Measurements from ENCODE around the gene PROSER2. TPM values are rescaled to one million over a fixed set of nuclear protein-coding genes. Genes with fewer than 3 reads are reported as not detected.

Gene PROSER2
- total RNA-seq, 2 donors from 2014 or later: 29.3 to 58.3 TPM

DNA sequence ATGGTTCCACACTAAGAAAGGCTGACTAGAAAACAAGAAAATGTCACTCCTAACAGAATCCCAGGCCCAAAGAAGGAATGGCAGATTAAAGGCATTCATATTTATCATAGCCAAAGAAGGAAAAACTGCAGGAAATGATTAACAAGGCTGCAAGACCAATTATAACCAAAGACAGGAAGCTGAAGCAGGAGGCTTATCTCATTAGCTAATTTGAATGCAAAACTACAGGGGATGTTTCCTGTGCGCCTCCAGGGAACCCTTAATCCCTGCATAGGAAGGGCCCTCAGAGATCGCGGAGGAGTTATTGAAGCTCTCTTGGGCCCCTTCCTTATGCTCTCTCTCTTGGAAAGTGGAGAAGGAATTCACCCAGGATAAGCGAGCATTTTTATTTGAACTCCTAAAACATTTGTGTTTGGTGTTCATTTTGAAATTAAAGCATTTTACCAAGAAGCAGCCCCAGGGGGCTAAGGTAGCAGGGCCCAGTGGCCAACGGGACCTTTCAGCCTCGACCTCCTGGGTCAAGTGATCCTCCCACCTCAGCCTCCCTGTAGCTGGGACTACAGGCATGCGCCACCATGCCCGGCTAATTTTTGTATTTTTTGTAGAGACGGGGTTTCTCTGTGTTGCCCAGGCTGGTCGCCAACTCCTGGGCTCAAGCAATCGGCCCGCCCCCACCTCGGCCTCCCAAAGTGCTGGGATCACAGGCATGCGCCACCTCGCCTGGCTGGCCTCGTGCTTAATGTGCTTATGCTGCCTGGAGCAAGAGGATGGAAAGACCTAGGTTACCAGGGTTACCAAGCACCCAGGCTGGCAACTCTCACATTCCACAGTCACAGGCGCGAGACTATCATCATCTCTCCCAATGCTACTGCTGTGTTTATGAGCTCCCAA is 24.1 kb upstream of the PROSER2 start:
- intact Hi-C loops (cut with DNase I): no loop called here
- Histone ChIP-seq H3K27me3 (no peaks in the 10 kb centered on the region), H3K27ac (peak overlapping the region in 1 of 4 donors; percentile 3), H3K4me1 (no peaks in the 10 kb centered on the region), H3K36me3 (replicated peaks in 1 of 2; ENCODE audit: insufficient read depth in 1 of 2, low read depth in 2 of 2) (no peaks in the 10 kb centered on the region), H3K9me3 (no peaks in the 10 kb centered on the region), H3K4me3 (no peak overlapping the region)
- WGBS, 2 donors: 77 to 82% methylated on average over 10 to 17 of the region's 18 CpGs
- DNase-seq: no peak
- ATAC-seq: no peak
- no peak for TF ChIP-seq POLR2A (IDR thresholded peaks at IDR 0.05)
- TF ChIP-seq, protein P1, sequence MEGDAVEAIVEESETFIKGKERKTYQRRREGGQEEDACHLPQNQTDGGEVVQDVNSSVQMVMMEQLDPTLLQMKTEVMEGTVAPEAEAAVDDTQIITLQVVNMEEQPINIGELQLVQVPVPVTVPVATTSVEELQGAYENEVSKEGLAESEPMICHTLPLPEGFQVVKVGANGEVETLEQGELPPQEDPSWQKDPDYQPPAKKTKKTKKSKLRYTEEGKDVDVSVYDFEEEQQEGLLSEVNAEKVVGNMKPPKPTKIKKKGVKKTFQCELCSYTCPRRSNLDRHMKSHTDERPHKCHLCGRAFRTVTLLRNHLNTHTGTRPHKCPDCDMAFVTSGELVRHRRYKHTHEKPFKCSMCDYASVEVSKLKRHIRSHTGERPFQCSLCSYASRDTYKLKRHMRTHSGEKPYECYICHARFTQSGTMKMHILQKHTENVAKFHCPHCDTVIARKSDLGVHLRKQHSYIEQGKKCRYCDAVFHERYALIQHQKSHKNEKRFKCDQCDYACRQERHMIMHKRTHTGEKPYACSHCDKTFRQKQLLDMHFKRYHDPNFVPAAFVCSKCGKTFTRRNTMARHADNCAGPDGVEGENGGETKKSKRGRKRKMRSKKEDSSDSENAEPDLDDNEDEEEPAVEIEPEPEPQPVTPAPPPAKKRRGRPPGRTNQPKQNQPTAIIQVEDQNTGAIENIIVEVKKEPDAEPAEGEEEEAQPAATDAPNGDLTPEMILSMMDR (IDR thresholded peaks at IDR 0.05): no peak

DNA sequence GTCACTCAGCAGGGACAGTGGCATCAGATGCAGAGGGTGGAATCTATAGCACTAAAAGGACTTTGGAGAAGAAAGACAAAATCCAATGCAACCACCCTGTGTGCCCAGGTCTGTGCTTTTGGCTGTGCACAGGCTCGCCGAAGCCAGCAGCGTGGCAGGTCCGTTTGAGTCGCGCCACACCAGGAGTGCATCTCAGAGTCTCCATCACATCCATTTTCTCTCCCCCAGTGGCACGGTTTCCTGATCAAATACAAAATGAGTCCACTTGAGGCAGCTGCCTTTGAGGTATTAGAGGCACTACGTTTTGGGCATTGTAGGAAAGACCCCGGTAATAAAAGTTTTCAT is 23.4 kb upstream of the PROSER2 start:
- no peaks in the 10 kb centered on the region for H3K27me3 ChIP-seq
- no peaks in the 10 kb centered on the region for H3K4me1 ChIP-seq
- ATAC-seq (no peak), DNase-seq (no peak)
- no peak for TF ChIP-seq POLR2A (IDR thresholded peaks at IDR 0.05)
- TF ChIP-seq, protein P1 (IDR thresholded peaks at IDR 0.05): no peak
- no peaks in the 10 kb centered on the region for H3K9me3 ChIP-seq
- intact Hi-C loops (cut with DNase I): no loop called here
- H3K4me3 ChIP-seq: no peak overlapping the region
- H3K36me3 ChIP-seq (replicated peaks in 1 of 2; ENCODE audit: insufficient read depth in 1 of 2, low read depth in 2 of 2): no peaks in the 10 kb centered on the region
- WGBS, 2 donors: 82 to 88% methylated on average over 9 of the region's 9 CpGs
- H3K27ac ChIP-seq: no peak overlapping the region

DNA sequence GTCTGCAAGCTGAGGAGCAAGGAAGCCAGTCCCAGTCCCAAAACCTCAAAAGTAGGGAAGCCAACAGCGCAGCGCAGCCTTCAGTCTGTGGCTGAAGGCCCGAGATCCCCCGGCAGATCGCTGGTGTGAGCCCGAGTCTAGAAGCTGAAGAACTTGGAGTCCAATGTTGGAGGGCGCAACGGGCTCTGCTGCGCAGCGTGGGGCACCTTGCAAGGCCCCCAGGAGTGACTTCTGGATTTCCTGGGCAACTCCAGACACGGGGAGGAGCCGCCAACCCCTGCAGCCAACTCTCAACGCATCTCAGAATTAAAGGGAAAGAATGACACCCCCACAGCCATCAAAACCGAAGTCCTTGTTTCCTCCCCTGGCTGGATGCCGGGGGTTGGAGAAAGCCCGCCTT is 18.8 kb upstream of the PROSER2 start:
- WGBS, 2 donors: 71 to 86% methylated on average over 6 to 16 of the region's 16 CpGs
- Histone ChIP-seq H3K27ac (no peak overlapping the region), H3K9me3 (no peaks in the 10 kb centered on the region), H3K36me3 (replicated peaks in 1 of 2; ENCODE audit: insufficient read depth in 1 of 2, low read depth in 2 of 2) (no peaks in the 10 kb centered on the region), H3K4me1 (no peaks in the 10 kb centered on the region), H3K4me3 (no peak overlapping the region), H3K27me3 (no peaks in the 10 kb centered on the region)
- no peak for TF ChIP-seq POLR2A (IDR thresholded peaks at IDR 0.05)
- TF ChIP-seq, protein P1 (IDR thresholded peaks at IDR 0.05): no peak
- ATAC-seq (no peak), DNase-seq (no peak)
- intact Hi-C loops (cut with DNase I): no loop called here

DNA sequence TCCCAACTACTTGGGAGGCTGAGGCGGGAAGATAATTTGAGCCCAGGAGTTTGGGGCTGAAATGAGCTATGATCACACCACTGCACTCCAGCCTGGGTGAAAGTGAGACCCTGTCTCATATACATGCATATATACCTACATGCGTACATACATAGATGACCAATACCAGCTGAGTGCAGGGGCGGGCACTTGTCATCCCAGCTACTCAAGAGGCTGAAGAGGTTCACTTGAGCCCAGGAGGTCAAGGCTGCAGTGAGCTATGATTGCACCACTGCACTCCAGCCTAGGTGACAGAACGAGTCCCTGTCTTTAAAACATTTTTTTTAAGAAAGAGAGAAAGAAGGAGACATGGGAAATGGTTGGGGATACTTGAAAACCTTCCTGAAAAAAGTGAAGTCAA is 17.4 kb upstream of the PROSER2 start:
- intact Hi-C loops (cut with DNase I): no loop called here
- TF ChIP-seq, protein P1 (IDR thresholded peaks at IDR 0.05): no peak
- no peak for TF ChIP-seq POLR2A (IDR thresholded peaks at IDR 0.05)

DNA sequence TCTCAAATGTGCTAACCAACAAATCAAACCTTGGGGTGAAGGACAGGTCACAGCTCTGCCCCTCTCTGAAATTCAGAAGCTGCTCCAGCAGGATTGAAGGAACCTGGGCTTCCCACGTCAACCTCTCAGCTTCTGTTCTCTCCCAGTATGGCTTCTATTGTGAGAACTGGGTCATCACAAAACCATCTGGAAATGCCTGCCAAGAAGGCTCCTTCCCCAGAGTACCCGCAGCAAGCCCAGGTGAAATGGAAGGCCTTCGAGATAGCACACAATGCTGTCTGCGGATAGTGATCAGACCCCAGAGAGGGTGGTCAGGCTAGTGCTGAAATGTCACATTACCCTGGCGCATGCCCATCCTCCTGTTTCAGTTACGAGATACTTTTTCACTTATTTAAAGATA is 16.4 kb upstream of the PROSER2 start:
- DNase-seq: no peak
- no peaks in the 10 kb centered on the region for H3K27me3 ChIP-seq
- no peak for TF ChIP-seq POLR2A (IDR thresholded peaks at IDR 0.05)
- TF ChIP-seq, protein P1 (IDR thresholded peaks at IDR 0.05): no peak
- H3K4me3 ChIP-seq: no peak overlapping the region
- H3K27ac ChIP-seq: no peak overlapping the region
- no peaks in the 10 kb centered on the region for H3K36me3 ChIP-seq (replicated peaks in 1 of 2; ENCODE audit: insufficient read depth in 1 of 2, low read depth in 2 of 2)
- no peaks in the 10 kb centered on the region for H3K9me3 ChIP-seq
- intact Hi-C loops (cut with DNase I): no loop called here
- WGBS, 2 donors: 76 to 83% methylated on average over 5 to 6 of the region's 6 CpGs
- ATAC-seq: no peak
- no peaks in the 10 kb centered on the region for H3K4me1 ChIP-seq

More for the DNA sequence above, 17.4 kb upstream of the PROSER2 start:
- ATAC-seq (no peak), DNase-seq (no peak)
- H3K9me3 ChIP-seq: no peaks in the 10 kb centered on the region
- no peaks in the 10 kb centered on the region for H3K4me1 ChIP-seq
- no peaks in the 10 kb centered on the region for H3K27me3 ChIP-seq
- no peaks in the 10 kb centered on the region for H3K36me3 ChIP-seq (replicated peaks in 1 of 2; ENCODE audit: insufficient read depth in 1 of 2, low read depth in 2 of 2)
- no peak overlapping the region for H3K27ac ChIP-seq
- 68 to 84% methylated on average over 4 of the region's 4 CpGs for WGBS, 2 donors
- H3K4me3 ChIP-seq: no peak overlapping the region

Data from body of pancreas (tissue), 4 donors.